HG03565 (cell line): ENCODE results near the gene NCBP3.

Experiments
- ATAC-seq: cut with Tn5 transposase; IDR thresholded peaks from one replicate; pipeline ENCODE4 v1.9.1; 2021; ENCODE audit warnings: mild to moderate bottlenecking, moderate library complexity; ENCODE audit not compliant: unreplicated experiment

The NCBP3 gene

DNA sequence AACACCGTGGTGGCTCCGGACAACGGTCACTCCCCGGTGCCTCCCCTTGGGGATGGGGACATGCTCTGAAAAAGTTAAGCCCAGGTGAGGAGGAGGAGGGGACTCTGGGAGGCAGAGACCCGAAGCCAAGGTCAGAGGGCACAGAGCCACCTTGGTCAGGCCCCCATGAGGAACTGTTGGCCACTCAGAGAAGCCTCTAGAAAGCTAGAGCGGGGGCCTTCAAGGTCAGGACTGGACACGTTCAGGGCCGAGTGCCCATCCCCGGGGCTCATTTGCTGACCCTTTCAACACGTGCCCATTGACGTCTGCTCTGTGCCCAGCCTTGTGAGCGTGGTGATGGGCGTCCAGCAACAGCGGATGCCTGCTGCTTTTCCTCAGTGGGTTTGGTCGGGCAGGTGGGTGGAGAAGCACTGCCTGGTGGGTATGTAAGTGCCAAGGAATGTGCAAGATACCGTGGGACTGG lies 84.1 kb downstream of the NCBP3 start:
- no peak for ATAC-seq

- no peak for ATAC-seq
Measured at GRCh38 chr17:3761036-3761917, 84.8 kb downstream of the NCBP3 start.

DNA sequence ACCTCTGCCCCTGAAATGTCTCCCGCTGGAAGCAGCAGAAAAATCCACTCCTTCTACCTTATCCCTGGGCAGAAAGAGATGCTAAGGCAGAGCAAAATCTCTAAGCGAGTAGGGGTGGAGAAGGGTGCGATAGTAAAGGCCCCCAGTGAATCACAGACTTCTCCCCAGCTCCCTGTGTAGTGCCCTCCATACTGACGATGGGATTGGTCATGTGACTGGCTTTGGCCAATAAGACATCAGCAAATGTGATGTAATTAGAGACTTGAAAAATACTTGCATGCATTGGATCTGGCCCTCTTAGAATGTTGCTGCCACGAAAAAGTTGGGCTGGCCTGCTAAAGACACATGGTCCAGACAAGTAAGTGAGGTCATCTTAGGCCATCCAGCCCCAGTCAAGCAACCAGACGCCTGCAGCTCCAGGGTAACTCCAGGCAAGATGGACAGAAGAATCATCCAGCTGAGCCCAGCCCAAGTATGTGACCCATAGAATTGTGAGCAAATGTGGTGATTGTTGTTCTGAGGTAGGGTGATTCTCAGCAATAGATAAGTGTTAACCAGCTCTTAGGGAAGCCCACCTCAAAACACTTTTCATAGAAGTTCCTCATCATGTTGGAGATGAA lies 86.3 kb downstream of the NCBP3 start:
- ATAC-seq: no peak

DNA sequence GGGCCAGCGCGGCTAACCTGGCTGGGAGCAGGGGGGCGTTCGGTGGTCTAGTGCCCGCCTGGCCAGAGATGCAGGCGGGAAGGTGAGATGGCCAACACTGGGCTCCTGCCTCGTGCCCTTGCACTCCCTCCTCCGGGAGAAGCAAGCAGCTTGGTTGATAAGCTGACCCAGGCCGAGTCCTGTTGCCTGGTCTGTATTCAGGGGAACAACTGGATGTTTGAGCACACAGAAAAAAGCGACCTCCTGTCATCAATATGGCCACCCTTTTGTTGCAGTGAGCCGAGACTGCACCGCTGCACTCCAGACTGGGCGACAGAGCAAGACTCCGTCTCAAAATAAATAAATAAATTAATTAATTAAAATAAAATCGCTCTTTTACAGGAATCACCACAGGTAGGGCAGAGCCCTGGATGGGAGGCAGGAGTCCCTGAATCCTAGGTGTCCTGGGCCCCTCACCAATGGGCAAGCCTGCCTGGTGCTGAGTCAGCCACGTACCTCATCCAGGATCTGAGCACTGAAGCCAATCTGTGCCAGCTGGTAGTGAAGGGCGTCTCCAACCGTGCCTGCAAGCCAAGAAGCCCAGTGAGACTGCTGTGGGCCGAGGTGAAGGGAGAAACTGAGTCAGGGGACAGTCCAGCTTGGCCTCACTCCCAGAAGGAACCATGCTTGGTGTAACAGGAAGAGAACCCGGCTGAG lies 90.6 kb downstream of the NCBP3 start:
- ATAC-seq: no peak

GRCh38 chr17:3754458-3755334 lies 91.3 kb downstream of the NCBP3 start:
- ATAC-seq: no peak

GRCh38 chr17:3754066-3754457 lies 92.0 kb downstream of the NCBP3 start:
- no peak for ATAC-seq

DNA sequence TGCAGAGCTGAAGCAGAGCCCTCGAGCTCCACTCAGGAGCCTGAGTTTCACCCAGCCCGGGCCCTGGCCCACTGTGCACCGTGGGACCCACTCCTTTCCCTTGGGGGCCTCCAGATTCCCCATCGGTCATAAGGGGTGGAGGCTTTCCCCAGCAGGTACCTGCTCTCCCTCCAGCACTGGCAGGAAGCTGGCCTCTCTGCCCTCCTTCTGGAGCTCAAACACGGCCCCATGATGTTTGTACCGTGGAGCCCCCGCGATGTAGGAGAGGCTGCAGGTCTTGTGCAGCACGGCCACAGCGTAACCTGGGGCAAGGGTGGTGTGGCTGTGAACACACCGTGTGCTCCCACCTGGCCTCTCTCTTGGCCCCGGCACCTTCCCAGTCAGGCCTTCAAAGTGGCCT lies 92.4 kb downstream of the NCBP3 start:
- no peak for ATAC-seq
